IMR-90 (cell line): ENCODE results near the gene ADAM12. TPM values are rescaled to one million over a fixed set of nuclear protein-coding genes. Genes with fewer than 3 reads are reported as not detected.

ENCODE experiments used
- ATAC-seq: fragments of 200-7000 bp; cut with Tn5 transposase; 2 replicates; pipeline ENCODE4 v1.9.1; 2020; ENCODE audit warnings: low read depth, mild to moderate bottlenecking, moderate library complexity
- BruUV-seq: library from RNA; stranded (reverse); fragments of 400-500 nt; replicated peaks from 2 replicates; lab custom pipeline; 2021; lab: Mats Ljungman, UMichigan
- CTCF ChIA-PET: fragments of 300-600 bp; formaldehyde crosslinking; extraction: SDS; loops from one replicate; lab custom pipeline; 2021; ENCODE audit warnings: antibody characterized with exemption; lab: Yijun Ruan, JAX
- POLR2A ChIA-PET: fragments of 300-600 bp; sonication (Branson Sonifier 250); formaldehyde crosslinking; loops from one replicate; lab custom pipeline; 2022; ENCODE audit warnings: antibody characterized with exemption; ENCODE audit not compliant: unreplicated experiment; lab: Charles Lee
- DNase-seq: peaks from one replicate; pipeline ENCODE4 v3.0.0; 2013
- H2AFZ ChIP-seq: replicated peaks from 2 replicates; pipeline ENCODE3; 2013; ENCODE audit warnings: low read length, mild to moderate bottlenecking; ENCODE audit not compliant: poor library complexity
- H2AK5ac ChIP-seq: 2 replicates; pipeline ENCODE4 v1.6.1; 2013; ENCODE audit warnings: low read depth, low read length, inconsistent platforms
- H2AK9ac ChIP-seq: replicated peaks from 2 replicates; pipeline ENCODE3; 2013; ENCODE audit warnings: mild to moderate bottlenecking, low read depth, low read length, moderate library complexity; ENCODE audit not compliant: poor library complexity
- H2BK120ac ChIP-seq: 2 replicates; pipeline ENCODE4 v1.6.1; 2013; ENCODE audit warnings: low read depth, low read length, inconsistent platforms
- H2BK15ac ChIP-seq: 3 replicates; pipeline ENCODE4 v1.6.1; 2013; ENCODE audit warnings: low read depth, low read length, inconsistent platforms
- H2BK20ac ChIP-seq: 2 replicates; pipeline ENCODE4 v1.6.1; 2013; ENCODE audit warnings: low read depth, mild to moderate bottlenecking, inconsistent platforms, low read length, moderate library complexity
- H2BK5ac ChIP-seq: 2 replicates; pipeline ENCODE4 v1.6.1; 2013; ENCODE audit warnings: mild to moderate bottlenecking, low read depth, low read length, inconsistent platforms; ENCODE audit not compliant: poor library complexity, severe bottlenecking
- H3K14ac ChIP-seq: replicated peaks from 2 replicates; pipeline ENCODE4 v1.6.1; 2013; ENCODE audit warnings: low read depth, low read length, inconsistent platforms
- H3K18ac ChIP-seq: 2 replicates; pipeline ENCODE4 v1.6.1; 2013; ENCODE audit warnings: low read depth, low read length, control low read depth
- H3K23ac ChIP-seq: 2 replicates; pipeline ENCODE4 v1.6.1; 2013; ENCODE audit warnings: low read depth, low read length, inconsistent platforms
- H3K27ac ChIP-seq: 2 replicates; pipeline ENCODE4 v1.5.1; 2013; ENCODE audit warnings: mild to moderate bottlenecking, control low read depth, low read length; ENCODE audit not compliant: insufficient read depth
- H3K27me3 ChIP-seq: 2 replicates; pipeline ENCODE4 v1.6.1; 2013; ENCODE audit warnings: low read length; ENCODE audit not compliant: control insufficient read depth, insufficient read depth
- H3K36me3 ChIP-seq: 2 replicates; pipeline ENCODE4 v1.6.1; 2013; ENCODE audit warnings: low read length, mixed read lengths; ENCODE audit not compliant: control insufficient read depth, insufficient read depth
- H3K4ac ChIP-seq: 2 replicates; pipeline ENCODE4 v1.6.1; 2013; ENCODE audit warnings: low read depth, low read length, inconsistent platforms
- H3K4me1 ChIP-seq: 2 replicates; pipeline ENCODE4 v1.6.1; 2013; ENCODE audit warnings: low read length, mixed read lengths; ENCODE audit not compliant: control insufficient read depth, insufficient read depth
- H3K4me2 ChIP-seq: 2 replicates; pipeline ENCODE4 v1.6.1; 2013; ENCODE audit warnings: low read depth, mild to moderate bottlenecking, control low read depth, low read length, moderate library complexity
- H3K4me3 ChIP-seq: 2 replicates; pipeline ENCODE4 v1.5.1; 2013; ENCODE audit warnings: low read depth, mild to moderate bottlenecking, control low read depth, low read length, moderate library complexity; ENCODE audit not compliant: insufficient read depth
- H3K56ac ChIP-seq: 2 replicates; pipeline ENCODE4 v1.6.1; 2013; ENCODE audit warnings: low read length, inconsistent platforms; ENCODE audit not compliant: insufficient read depth; ENCODE audit errors: extremely low read depth
- H3K79me1 ChIP-seq, 2 experiments: 2 replicates each; pipeline ENCODE4 v1.6.1; 2013; ENCODE audit warnings: low read length in 2 of 2, inconsistent platforms in 1 of 2, low read depth in 1 of 2
- H3K9ac ChIP-seq: 2 replicates; pipeline ENCODE4 v1.6.1; 2013; ENCODE audit warnings: low read depth, low read length, control low read depth
- H3K9me1 ChIP-seq: 2 replicates; pipeline ENCODE4 v1.6.1; 2013; ENCODE audit warnings: low read length, inconsistent platforms; ENCODE audit not compliant: insufficient read depth
- H3K9me3 ChIP-seq: 2 replicates; pipeline ENCODE4 v1.6.1; 2013; ENCODE audit warnings: low read length; ENCODE audit not compliant: control insufficient read depth, insufficient read depth
- H4K20me1 ChIP-seq: 2 replicates; pipeline ENCODE4 v1.6.1; 2013; ENCODE audit warnings: low read length, inconsistent platforms; ENCODE audit not compliant: insufficient read depth
- H4K5ac ChIP-seq: 2 replicates; pipeline ENCODE4 v1.6.1; 2013; ENCODE audit warnings: mild to moderate bottlenecking, low read depth, low read length, control low read depth
- H4K8ac ChIP-seq, 2 experiments: 2 replicates each; pipeline ENCODE4 v1.6.1; 2013; ENCODE audit warnings: low read depth in 2 of 2, low read length in 2 of 2, control low read depth in 1 of 2, inconsistent platforms in 1 of 2
- H4K91ac ChIP-seq: 2 replicates; pipeline ENCODE4 v1.6.1; 2013; ENCODE audit warnings: low read depth, low read length, inconsistent platforms; ENCODE audit not compliant: insufficient read depth
- CEBPB ChIP-seq: IDR thresholded peaks from 2 replicates; pipeline ENCODE4 v1.6.1; 2012; ENCODE audit warnings: low read depth, low read length, improper control_type of control experiment
- MAZ ChIP-seq: IDR thresholded peaks from 2 replicates; pipeline ENCODE4 v1.6.1; 2012; ENCODE audit warnings: low read depth, mild to moderate bottlenecking, low read length, improper control_type of control experiment, moderate library complexity, borderline replicate concordance
- POLR2A ChIP-seq: IDR thresholded peaks from 2 replicates; pipeline ENCODE4 v1.6.1; 2012; ENCODE audit warnings: mild to moderate bottlenecking, low read depth, low read length
- SMC3 ChIP-seq: fragments of 150-350 bp; IDR thresholded peaks from 2 replicates; pipeline ENCODE4 v1.6.1; 2016; ENCODE audit warnings: low read depth, mild to moderate bottlenecking, antibody characterized with exemption, low read length, moderate library complexity
- WGBS, 2 experiments: methylation state at CpG; one replicate each; pipeline versions ENCODE4 v1.1.5 to v1.1.7; 2013; ENCODE audit warnings: missing lambda C conversion rate in 2 of 2; ENCODE audit not compliant: insufficient read length in 1 of 2; ENCODE audit errors: extremely low coverage in 2 of 2; 5-methylcytosine and 5-hydroxymethylcytosine counted together
- dilution Hi-C: fragments of 300-500 bp; cut with HindIII; formaldehyde crosslinking; loops from one replicate; pipeline ENCODE4 v1.14.3; 2018; ENCODE audit warnings: low sequenced_read_pairs; ENCODE audit not compliant: unreplicated experiment
- in situ Hi-C: fragments of 300-500 bp; cut with MboI; formaldehyde crosslinking; loops from 3 replicates; pipeline ENCODE4 v1.14.3; 2019; ENCODE audit warnings: low sequenced_read_pairs, inconsistent platforms, mixed read lengths
- intact Hi-C: fragments of 100-400 bp; cut with micrococcal nuclease; formaldehyde crosslinking; loops from 2 replicates; pipeline ENCODE4 v1.10.0; 2022
- polyA plus RNA-seq, 3 experiments: library from polyadenylated mRNA; depleted of rRNA; stranded (reverse); fragments of >200 nt; gene quantifications; 2 replicates each; pipeline ENCODE4 v1.2.3, GENCODE V29; 2012; ENCODE audit warnings: low replicate concordance in 1 of 3
- total RNA-seq: library from RNA; depleted of rRNA; stranded (reverse); fragments of >200 nt; gene quantifications from 2 replicates; pipeline ENCODE4 v1.2.3, GENCODE V29; 2012

The ADAM12 gene
- total and polyA plus RNA-seq, 2 of the 4 experiments (the other 2 are of a cell fraction): 9.6 to 10.2 TPM

DNA sequence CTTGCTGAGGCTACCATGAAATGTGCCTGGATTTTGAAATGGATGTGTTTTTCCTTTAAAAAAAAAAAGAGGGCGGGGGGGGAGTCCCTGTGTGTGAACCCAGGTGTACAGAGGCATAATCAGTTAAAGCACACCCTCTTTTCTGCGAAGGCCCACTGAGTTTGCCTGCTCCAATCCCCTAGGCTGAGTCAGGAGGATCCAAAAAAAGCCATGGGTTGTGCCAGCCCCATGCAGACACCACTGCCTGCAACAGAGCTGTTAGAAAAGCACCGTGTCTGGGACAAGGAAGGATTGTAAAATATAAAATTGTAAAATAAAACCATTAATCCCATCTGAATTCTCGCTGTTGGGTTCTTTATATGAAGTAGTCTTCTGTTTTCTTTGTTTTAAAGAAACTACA is 217.9 kb downstream of the ADAM12 start:
- H3K9me1 ChIP-seq: no peaks in the 10 kb centered on the region
- no peak overlapping the region for H4K91ac ChIP-seq
- H3K4me2 ChIP-seq: no peak overlapping the region
- no peak overlapping the region for H2AFZ ChIP-seq
- DNase-seq (no peak), ATAC-seq (no peak)
- no peaks in the 10 kb centered on the region for H3K36me3 ChIP-seq
- H3K14ac ChIP-seq: no peak overlapping the region
- TF ChIP-seq CEBPB (no peak), SMC3 (no peak), POLR2A (no peak), MAZ (no peak)
- no peak overlapping the region for H2BK20ac ChIP-seq
- no peak overlapping the region for H3K23ac ChIP-seq
- H3K4me1 ChIP-seq: no peaks in the 10 kb centered on the region
- no peak overlapping the region for H3K18ac ChIP-seq
- ChIA-PET CTCF (no interaction called here), POLR2A (no interaction called here)
- no peak overlapping the region for H3K4me3 ChIP-seq
- no peak overlapping the region for H2AK5ac ChIP-seq
- 100% methylated on average over 1 of the region's 4 CpGs; no CpG with 5 or more reads in 1 of the 2 experiments for WGBS, 2 experiments
- H2BK120ac ChIP-seq: no peak overlapping the region
- dilution Hi-C loops: no loop called here
- H3K27me3 ChIP-seq: no peaks in the 10 kb centered on the region; the same call in 1 of the 2 replicates
- no peak overlapping the region for H3K4ac ChIP-seq
- no peak overlapping the region for H3K27ac ChIP-seq
- no peak overlapping the region for H3K56ac ChIP-seq
- in situ Hi-C loops: no loop called here
- no peak overlapping the region for H2BK15ac ChIP-seq
- no peak overlapping the region for H2BK5ac ChIP-seq
- H3K79me1 ChIP-seq: no peaks in the 10 kb centered on the region
- H4K5ac ChIP-seq: no peak overlapping the region
- H3K9me3 ChIP-seq: no peaks in the 10 kb centered on the region
- H3K9ac ChIP-seq: no peak overlapping the region
- intact Hi-C loops: no loop called here
- H4K8ac ChIP-seq: no peak overlapping the region
- H2AK9ac ChIP-seq: no peak overlapping the region
- no TSS peak for BruUV-seq
- no peaks in the 10 kb centered on the region for H4K20me1 ChIP-seq
